ENCODE measurements around the gene GNAT3.
A peak's percentile ranks its signal among the peaks of the same experiment; 100 is the strongest.

GNAT3 gene

DNA sequence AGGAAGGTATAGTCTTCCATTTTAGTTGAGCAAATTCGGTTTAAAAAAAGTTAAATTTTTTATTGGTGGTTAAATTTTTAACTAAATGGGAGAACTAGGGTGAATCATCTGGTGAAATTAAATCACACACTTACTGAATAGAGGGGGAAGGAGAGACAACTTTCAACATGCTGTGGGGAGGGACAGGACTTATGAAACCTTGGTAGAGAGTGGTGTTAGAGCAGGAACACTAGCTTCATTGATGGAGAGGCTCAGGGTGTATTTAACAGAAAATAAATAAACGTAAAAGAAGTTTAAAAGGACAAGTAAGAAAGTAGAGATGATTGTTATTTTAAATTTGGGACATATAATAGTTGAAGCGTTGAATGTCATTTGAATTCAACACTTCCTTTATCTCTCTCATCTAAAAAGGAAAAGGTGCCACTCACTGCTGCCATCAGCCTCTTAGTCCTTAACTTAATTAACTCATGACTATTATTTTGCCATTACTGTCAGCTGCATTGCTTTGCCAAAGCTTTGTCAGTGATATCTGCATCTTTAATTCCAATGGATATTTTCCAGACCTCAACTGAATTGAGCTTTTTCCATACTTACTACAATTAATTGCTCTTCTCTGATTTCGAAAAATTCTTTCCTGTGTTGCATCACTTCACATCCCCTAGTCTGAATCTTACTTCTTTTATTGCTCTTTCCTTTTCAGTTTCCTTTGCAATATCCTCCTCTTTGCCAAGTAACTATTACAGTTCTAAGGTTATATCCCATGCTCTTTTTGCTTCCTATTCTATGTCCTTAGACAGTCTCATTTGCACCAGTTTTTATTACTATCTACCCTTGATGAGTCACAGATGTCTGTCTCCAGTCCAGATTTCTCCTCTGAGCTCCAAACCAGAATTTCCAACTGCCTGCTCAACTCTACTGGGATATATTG lies 71.7 kb downstream of the GNAT3 start:
- peaks cover 0 to 5% (median 2%) of the 10 kb centered on the region in 4 experiments for H3K4me1 ChIP-seq (ENCODE audit: control extremely low read depth in 1 of 4, control insufficient read depth in 4 of 4, insufficient read depth in 4 of 4, low read length in 3 of 4)
- H3K9me3 ChIP-seq (ENCODE audit: control extremely low read depth in 1 of 5, control insufficient read depth in 4 of 5, insufficient read depth in 2 of 5, low read depth in 1 of 5, low read length in 4 of 5) = peaks cover 0 to 4% (median 0%) of the 10 kb centered on the region in 5 experiments
- CTCF ChIA-PET = interaction anchor here (4.6 kb wide), 1 partner anchor 11 kb away, joined by 23 read pairs; no protein-coding TSS in a partner anchor
- 50% methylated on average over 2 of the region's 4 CpGs for WGBS (ENCODE audit: insufficient coverage)
- no peak for DNase-seq
- H3K27me3 ChIP-seq (replicated peaks in 2 of 5; ENCODE audit: control insufficient read depth in 4 of 5, insufficient read depth in 5 of 5, low read length in 4 of 5) = no peaks in the 10 kb centered on the region
- POLR2A ChIA-PET = interaction anchor here (0.6 kb wide), 1 partner anchor 607 kb away, joined by 3 read pairs; no protein-coding TSS in a partner anchor
- no peaks in the 10 kb centered on the region for H3K36me3 ChIP-seq (ENCODE audit: control insufficient read depth in 4 of 4, insufficient read depth in 4 of 4, low read length in 3 of 4)
- H3K4me3 ChIP-seq (ENCODE audit: control insufficient read depth in 1 of 7, extremely low read depth in 1 of 7, insufficient read depth in 4 of 7, low read depth in 2 of 7, low read length in 6 of 7) = no peak overlapping the region
- no peak overlapping the region for H3K27ac ChIP-seq (ENCODE audit: insufficient read depth in 1 of 2, low read depth in 1 of 2, low read length in 2 of 2, poor library complexity in 1 of 2, severe bottlenecking in 2 of 2)

DNA sequence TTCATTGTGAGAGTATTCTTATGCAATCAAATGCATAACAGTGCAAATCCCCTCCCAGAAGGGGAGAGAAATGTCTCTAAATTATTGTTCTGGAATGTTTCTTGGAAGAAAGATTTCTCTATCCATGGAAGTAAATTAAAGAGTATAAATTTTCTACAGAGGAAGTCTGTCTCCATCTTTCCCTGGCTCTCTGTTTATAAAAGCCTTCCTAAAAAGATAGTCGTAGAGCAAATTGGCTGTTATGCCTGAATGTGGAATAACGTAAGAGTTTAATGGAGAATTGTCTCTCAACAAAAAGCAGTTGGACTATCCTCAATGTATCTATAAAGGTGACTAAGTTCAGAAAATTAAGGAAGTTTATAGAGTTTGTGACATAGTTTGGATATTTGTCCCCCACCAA lies 76.3 kb downstream of the GNAT3 start:
- Histone ChIP-seq H3K9me3 (ENCODE audit: control extremely low read depth in 1 of 5, control insufficient read depth in 4 of 5, insufficient read depth in 2 of 5, low read depth in 1 of 5, low read length in 4 of 5) (peaks cover 0 to 9% (median 3%) of the 10 kb centered on the region in 5 experiments), H3K27me3 (replicated peaks in 2 of 5; ENCODE audit: control insufficient read depth in 4 of 5, insufficient read depth in 5 of 5, low read length in 4 of 5) (no peaks in the 10 kb centered on the region), H3K36me3 (ENCODE audit: control insufficient read depth in 4 of 4, insufficient read depth in 4 of 4, low read length in 3 of 4) (no peaks in the 10 kb centered on the region), H3K27ac (ENCODE audit: insufficient read depth in 1 of 2, low read depth in 1 of 2, low read length in 2 of 2, poor library complexity in 1 of 2, severe bottlenecking in 2 of 2) (no peak overlapping the region), H3K4me1 (ENCODE audit: control extremely low read depth in 1 of 4, control insufficient read depth in 4 of 4, insufficient read depth in 4 of 4, low read length in 3 of 4) (peaks cover 0 to 5% (median 2%) of the 10 kb centered on the region in 4 experiments), H3K4me3 (ENCODE audit: control insufficient read depth in 1 of 7, extremely low read depth in 1 of 7, insufficient read depth in 4 of 7, low read depth in 2 of 7, low read length in 6 of 7) (no peak overlapping the region)
- CTCF ChIA-PET = interaction anchor here (1.0 to 1.1 kb wide), 2 partner anchors 11 to 220 kb away, joined by 3 to 4 read pairs; no protein-coding TSS in a partner anchor
- DNase-seq = no peak
- POLR2A ChIA-PET = no interaction called here
- 100% methylated on average over 2 of the region's 2 CpGs for WGBS (ENCODE audit: insufficient coverage)

DNA sequence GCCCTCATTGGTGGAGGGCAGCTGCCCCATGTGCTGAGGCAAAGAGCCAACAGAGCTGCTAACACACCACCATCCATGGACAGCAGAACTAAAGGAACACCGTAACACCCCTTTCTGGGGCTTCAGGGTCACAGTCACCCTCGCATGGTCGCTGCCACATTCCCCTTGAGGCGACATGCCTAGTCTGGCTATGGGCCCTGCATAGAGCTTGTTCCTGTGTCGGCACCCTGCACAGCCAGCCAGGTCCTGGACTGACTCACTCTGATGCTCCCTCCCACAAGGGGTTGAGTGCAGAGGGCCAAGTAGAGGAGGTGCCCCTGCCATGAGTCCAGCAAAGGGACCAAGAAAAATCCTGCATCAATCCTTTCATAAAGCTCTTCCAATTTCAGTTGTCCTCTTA lies 77.8 kb downstream of the GNAT3 start:
- ChIA-PET CTCF (interaction anchor here (1.1 to 1.5 kb wide), 3 partner anchors 16 to 43 kb away, joined by 4 to 5 read pairs (median 4); no protein-coding TSS in a partner anchor), POLR2A (interaction anchor here (0.6 kb wide), 1 partner anchor 99 kb away, joined by 3 read pairs; no protein-coding TSS in a partner anchor)
- Histone ChIP-seq H3K4me1 (ENCODE audit: control extremely low read depth in 1 of 4, control insufficient read depth in 4 of 4, insufficient read depth in 4 of 4, low read length in 3 of 4) (no peaks in the 10 kb centered on the region), H3K36me3 (ENCODE audit: control insufficient read depth in 4 of 4, insufficient read depth in 4 of 4, low read length in 3 of 4) (no peaks in the 10 kb centered on the region), H3K27ac (ENCODE audit: insufficient read depth in 1 of 2, low read depth in 1 of 2, low read length in 2 of 2, poor library complexity in 1 of 2, severe bottlenecking in 2 of 2) (no peak overlapping the region), H3K9me3 (ENCODE audit: control extremely low read depth in 1 of 5, control insufficient read depth in 4 of 5, insufficient read depth in 2 of 5, low read depth in 1 of 5, low read length in 4 of 5) (peaks cover 0 to 9% (median 3%) of the 10 kb centered on the region in 5 experiments), H3K27me3 (replicated peaks in 2 of 5; ENCODE audit: control insufficient read depth in 4 of 5, insufficient read depth in 5 of 5, low read length in 4 of 5) (no peaks in the 10 kb centered on the region), H3K4me3 (ENCODE audit: control insufficient read depth in 1 of 7, extremely low read depth in 1 of 7, insufficient read depth in 4 of 7, low read depth in 2 of 7, low read length in 6 of 7) (no peak overlapping the region)
- no peak for DNase-seq
- 93% methylated on average over 4 of the region's 5 CpGs for whole genome bisulfite sequencing (ENCODE audit: insufficient coverage)

DNA sequence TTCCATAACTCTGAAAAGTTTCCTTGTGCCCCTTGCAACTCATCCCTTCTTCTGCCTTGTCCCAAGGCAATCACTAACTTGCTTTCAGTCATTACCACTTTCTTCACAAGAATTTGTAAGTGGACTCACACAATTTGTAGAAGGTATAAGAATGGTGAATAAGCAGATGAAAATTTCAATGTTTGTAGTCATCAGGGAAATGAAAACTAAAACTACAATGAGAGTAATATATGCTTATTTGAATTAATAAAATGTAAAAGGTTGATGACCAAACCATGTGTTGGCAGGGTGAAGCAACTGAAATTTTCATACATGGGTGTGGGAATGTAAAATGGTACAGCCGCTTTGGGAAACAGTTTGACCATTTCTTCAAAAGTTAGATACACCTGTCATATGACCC lies 79.7 kb downstream of the GNAT3 start:
- Histone ChIP-seq H3K36me3 (ENCODE audit: control insufficient read depth in 4 of 4, insufficient read depth in 4 of 4, low read length in 3 of 4) (no peaks in the 10 kb centered on the region), H3K27ac (ENCODE audit: insufficient read depth in 1 of 2, low read depth in 1 of 2, low read length in 2 of 2, poor library complexity in 1 of 2, severe bottlenecking in 2 of 2) (no peak overlapping the region), H3K4me3 (ENCODE audit: control insufficient read depth in 1 of 7, extremely low read depth in 1 of 7, insufficient read depth in 4 of 7, low read depth in 2 of 7, low read length in 6 of 7) (no peak overlapping the region), H3K9me3 (ENCODE audit: control extremely low read depth in 1 of 5, control insufficient read depth in 4 of 5, insufficient read depth in 2 of 5, low read depth in 1 of 5, low read length in 4 of 5) (peaks cover 0 to 9% (median 3%) of the 10 kb centered on the region in 5 experiments), H3K4me1 (ENCODE audit: control extremely low read depth in 1 of 4, control insufficient read depth in 4 of 4, insufficient read depth in 4 of 4, low read length in 3 of 4) (no peaks in the 10 kb centered on the region), H3K27me3 (replicated peaks in 2 of 5; ENCODE audit: control insufficient read depth in 4 of 5, insufficient read depth in 5 of 5, low read length in 4 of 5) (no peaks in the 10 kb centered on the region)
- DNase-seq = no peak
- ChIA-PET POLR2A (no interaction called here), CTCF (interaction anchor here (2.0 kb wide), 1 partner anchor 227 kb away, joined by 10 read pairs; no protein-coding TSS in a partner anchor)
- no CpG with 5 or more reads among the region's 1 CpG for WGBS (ENCODE audit: insufficient coverage)

DNA sequence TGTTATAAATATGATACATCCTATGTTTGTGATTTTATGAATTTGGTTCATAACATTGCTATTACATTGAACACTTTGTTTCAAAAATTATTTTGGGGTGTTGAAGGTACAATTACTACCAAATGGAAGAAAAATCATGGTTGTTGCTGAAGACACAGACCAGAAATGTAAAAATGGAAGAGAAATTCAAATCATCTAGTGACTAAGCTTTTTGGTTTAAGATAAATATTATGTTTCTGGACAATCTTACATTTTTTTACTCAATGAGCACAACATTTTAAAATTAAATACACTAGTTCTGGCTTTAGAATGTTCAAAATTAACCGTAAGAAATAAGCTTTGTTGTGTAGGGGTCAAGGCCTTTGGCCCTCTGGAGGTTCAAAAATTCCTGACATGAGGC lies 82.7 kb downstream of the GNAT3 start:
- ChIA-PET POLR2A (no interaction called here), CTCF (interaction anchor here (0.6 to 4.2 kb wide), 19 partner anchors 10 to 260 kb away, joined by 3 to 25 read pairs (median 4); no protein-coding TSS in a partner anchor)
- no peaks in the 10 kb centered on the region for H3K36me3 ChIP-seq (ENCODE audit: control insufficient read depth in 4 of 4, insufficient read depth in 4 of 4, low read length in 3 of 4)
- H3K4me1 ChIP-seq (ENCODE audit: control extremely low read depth in 1 of 4, control insufficient read depth in 4 of 4, insufficient read depth in 4 of 4, low read length in 3 of 4) = no peaks in the 10 kb centered on the region
- no peak overlapping the region for H3K27ac ChIP-seq (ENCODE audit: insufficient read depth in 1 of 2, low read depth in 1 of 2, low read length in 2 of 2, poor library complexity in 1 of 2, severe bottlenecking in 2 of 2)
- peaks cover 0 to 5% (median 3%) of the 10 kb centered on the region in 5 experiments for H3K9me3 ChIP-seq (ENCODE audit: control extremely low read depth in 1 of 5, control insufficient read depth in 4 of 5, insufficient read depth in 2 of 5, low read depth in 1 of 5, low read length in 4 of 5)
- 100% methylated on average over 1 of the region's 1 CpG for WGBS (ENCODE audit: insufficient coverage)
- no peak for DNase-seq
- H3K27me3 ChIP-seq (replicated peaks in 2 of 5; ENCODE audit: control insufficient read depth in 4 of 5, insufficient read depth in 5 of 5, low read length in 4 of 5) = no peaks in the 10 kb centered on the region
- H3K4me3 ChIP-seq (ENCODE audit: control insufficient read depth in 1 of 7, extremely low read depth in 1 of 7, insufficient read depth in 4 of 7, low read depth in 2 of 7, low read length in 6 of 7) = no peak overlapping the region

DNA sequence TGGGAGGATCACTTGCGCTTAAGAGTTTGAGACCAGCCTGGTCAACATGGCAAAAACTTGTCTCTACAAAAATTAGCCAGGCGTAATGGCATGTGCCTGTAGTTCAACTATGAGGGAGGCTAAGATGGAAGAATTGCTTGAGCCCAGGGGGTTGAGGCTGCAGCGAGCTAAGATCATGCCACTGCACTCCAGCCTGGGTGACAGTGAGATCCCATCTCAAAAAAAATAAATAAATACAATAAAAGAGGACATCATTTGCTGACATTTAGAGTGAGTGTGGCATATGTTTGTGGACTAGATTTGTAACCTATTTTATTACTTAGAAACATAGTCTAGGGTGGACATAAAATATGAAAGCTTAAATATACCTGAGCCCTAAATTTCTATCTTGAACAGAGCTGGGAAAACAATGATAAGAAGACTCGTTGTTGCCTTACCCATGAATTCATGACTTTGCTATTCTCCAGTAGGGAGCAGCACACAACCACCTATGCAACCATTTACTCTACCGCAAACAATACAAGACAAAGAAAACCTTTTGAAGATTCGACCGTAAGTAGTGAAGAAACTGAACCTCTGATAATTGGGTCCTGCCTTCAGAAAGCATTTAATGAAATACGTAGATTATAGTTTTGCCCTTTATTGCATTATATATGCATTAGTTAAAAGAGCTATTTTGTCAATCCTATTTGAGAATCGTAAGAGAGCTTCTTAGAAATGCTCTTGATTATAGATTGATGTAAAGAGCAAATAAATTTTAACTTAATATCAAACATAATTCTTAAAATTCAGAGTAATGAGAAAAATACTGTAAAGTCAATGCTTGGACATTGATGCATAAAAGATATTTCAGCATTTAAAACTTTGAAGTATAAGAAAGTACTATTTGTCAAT lies 83.5 kb downstream of the GNAT3 start:
- 67% methylated on average over 3 of the region's 9 CpGs for WGBS (ENCODE audit: insufficient coverage)
- Histone ChIP-seq H3K4me3 (ENCODE audit: control insufficient read depth in 1 of 7, extremely low read depth in 1 of 7, insufficient read depth in 4 of 7, low read depth in 2 of 7, low read length in 6 of 7) (peak overlapping the region in 1 of 7 experiments; percentile 7), H3K27me3 (replicated peaks in 2 of 5; ENCODE audit: control insufficient read depth in 4 of 5, insufficient read depth in 5 of 5, low read length in 4 of 5) (no peaks in the 10 kb centered on the region), H3K27ac (ENCODE audit: insufficient read depth in 1 of 2, low read depth in 1 of 2, low read length in 2 of 2, poor library complexity in 1 of 2, severe bottlenecking in 2 of 2) (no peak overlapping the region), H3K36me3 (ENCODE audit: control insufficient read depth in 4 of 4, insufficient read depth in 4 of 4, low read length in 3 of 4) (no peaks in the 10 kb centered on the region), H3K4me1 (ENCODE audit: control extremely low read depth in 1 of 4, control insufficient read depth in 4 of 4, insufficient read depth in 4 of 4, low read length in 3 of 4) (no peaks in the 10 kb centered on the region), H3K9me3 (ENCODE audit: control extremely low read depth in 1 of 5, control insufficient read depth in 4 of 5, insufficient read depth in 2 of 5, low read depth in 1 of 5, low read length in 4 of 5) (no peaks in the 10 kb centered on the region)
- POLR2A ChIA-PET = no interaction called here
- CTCF ChIA-PET = interaction anchor here (0.6 to 4.2 kb wide), 21 partner anchors 9 to 1043 kb away, joined by 3 to 25 read pairs (median 4); no protein-coding TSS in a partner anchor
- peak; percentile 72 to 84 (median 82) for DNase-seq

Data from common myeloid progenitor, CD34-positive (primary cell).